HG03520 (cell line): ENCODE data around the gene CLSTN3.

Experiments used
- ATAC-seq: cut with Tn5 transposase; IDR thresholded peaks from one replicate; pipeline ENCODE4 v1.9.1; 2021; ENCODE audit warnings: mild to moderate bottlenecking, moderate library complexity; ENCODE audit not compliant: unreplicated experiment

Gene CLSTN3

GRCh38 chr12:7125632-7126227, 4.4 kb upstream of the CLSTN3 start:
- no peak for ATAC-seq

- ATAC-seq: no peak
Observed at GRCh38 chr12:7127916-7128626, 2.1 kb upstream of the CLSTN3 start.

DNA sequence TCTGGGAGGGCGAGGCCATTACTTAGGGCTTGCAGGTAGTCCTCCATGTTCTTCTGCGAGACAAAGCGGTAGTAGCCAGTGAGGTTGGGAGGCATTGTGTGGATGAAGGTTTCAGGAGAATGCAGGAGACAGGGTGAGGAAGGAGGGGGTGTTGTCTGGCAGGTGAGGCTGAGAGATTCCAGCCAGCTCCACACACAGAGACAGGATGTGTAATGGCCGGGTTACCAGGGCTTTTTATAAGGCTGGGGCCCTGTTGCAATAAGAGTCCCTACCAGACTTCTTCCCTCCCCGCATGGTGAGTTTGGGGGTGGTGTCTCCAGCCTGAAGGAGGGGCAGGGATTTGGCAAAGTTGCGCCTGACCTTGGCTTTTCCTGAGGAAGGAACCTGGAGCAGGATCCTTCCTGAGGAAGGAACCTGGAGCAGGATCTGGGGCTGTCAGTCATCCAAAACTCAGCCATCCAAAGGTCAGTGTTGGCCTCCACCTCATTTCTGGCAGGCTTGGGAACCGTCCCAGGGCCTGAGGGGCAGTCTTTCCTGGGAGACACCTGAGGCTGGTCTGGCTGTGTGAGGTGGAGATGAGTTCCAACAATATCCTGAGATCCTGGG, 1.4 kb upstream of the CLSTN3 start, which contains the start of gene RBP5:
Gene RBP5, minus strand, starts transcription at position 209 of the 606 bp plus-strand sequence. Its CDS starts 114 bp downstream, at position 95.
- no peak for ATAC-seq

- no peak for ATAC-seq
Observed at GRCh38 chr12:7129287-7129871, 792 bp upstream of the CLSTN3 start.

DNA sequence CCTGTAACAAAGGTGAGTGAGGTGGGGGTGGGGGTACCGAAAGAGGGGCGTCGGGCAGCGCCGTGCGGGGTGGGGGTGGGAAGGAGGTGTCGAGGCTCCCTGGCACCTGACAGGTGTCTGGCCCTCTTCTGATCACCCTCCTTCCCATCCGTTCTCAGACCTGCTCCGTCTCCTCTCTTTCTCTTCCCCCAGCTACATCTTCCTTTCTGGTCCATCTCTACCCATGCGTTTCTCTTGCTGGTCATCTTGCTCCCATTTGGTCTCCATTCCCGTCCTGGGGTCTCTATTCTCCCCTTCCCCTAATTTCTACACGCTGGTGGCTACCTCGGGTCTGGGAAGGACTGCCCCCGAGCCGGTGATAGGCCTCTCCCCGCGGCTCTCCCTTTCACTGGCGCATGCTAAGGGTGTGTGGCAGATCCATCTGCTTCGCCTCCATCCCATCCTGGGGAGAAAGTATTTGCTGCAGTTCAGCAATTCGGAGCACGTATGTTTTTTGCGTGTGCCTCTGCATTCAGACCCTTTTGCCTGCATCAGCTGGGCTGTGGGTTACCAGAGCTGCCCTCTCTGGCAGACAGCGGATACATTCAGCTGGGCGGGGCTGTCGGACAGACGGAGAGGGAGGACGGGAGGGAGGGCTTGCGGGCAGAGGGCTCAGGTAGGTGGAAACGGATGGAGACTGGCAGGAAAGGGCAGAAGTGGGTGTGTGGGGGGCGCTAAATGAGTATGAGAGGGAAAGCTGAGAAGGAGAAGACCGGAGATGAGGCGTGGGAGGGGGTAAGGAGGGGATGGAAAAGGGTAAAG, 730 bp downstream of the CLSTN3 start:
- ATAC-seq: no peak

- no peak for ATAC-seq
Observed at GRCh38 chr12:7131502-7131866, 1.3 kb downstream of the CLSTN3 start.

DNA sequence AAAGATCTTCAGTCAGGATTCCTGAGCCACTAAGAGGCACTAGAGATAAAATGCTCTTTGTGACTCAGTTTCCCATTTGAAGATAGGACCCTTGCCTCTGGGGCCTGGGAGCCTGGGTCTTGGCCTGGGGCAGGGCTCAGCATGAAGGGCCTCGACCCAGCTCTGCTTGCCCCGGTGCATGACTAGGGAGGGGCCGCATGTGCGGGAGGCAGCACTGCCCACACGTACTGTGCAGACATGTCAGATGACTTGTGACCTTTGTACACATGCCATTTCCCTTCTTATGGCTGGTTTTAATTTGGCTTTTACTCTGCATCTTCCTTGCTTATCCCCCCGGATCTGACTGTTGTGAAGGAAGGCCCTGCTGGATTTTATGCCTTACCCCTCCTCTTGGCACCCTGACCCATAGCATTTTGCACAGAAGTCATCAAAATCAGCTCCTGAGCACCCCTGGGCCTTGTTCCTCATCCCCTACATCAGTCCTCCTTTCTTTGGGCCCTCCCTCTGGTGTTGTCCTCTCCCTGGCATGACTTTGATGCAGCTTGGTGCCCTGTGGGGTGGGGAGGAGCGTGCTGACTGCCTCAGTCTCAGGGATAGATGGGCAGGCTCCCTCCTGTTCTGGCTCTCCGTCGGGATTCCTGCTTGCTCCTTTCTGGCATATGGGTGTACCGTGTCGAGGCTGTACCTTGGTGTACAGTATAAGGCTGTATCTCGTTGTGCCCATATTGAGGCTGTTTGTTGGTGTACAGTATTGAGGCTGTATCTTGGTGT, 4.4 kb downstream of the CLSTN3 start:
- ATAC-seq: no peak

- ATAC-seq: no peak
Observed at GRCh38 chr12:7136071-7136470, 5.9 kb downstream of the CLSTN3 start.

- no peak for ATAC-seq
Observed at GRCh38 chr12:7136676-7137075, 6.5 kb downstream of the CLSTN3 start.

DNA sequence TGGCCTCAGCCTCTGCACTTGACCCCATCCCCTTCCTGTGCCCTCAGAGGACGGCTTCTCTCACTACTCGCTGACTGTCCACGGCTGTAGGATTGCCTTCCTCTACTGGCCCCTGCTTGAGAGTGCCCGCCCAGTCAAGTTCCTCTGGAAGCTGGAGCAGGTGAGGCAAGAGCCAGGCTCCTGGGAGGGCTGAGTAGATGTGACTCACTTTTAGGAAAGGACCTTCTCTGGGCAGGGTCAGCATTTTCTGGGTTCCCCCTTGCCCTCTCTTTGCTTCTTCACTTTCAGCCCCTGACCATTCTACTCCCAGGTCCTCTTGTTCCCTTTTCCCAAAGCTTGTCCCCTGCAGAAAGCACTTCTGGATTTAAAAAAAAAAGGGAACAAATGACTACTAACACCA, 7.7 kb downstream of the CLSTN3 start:
- no peak for ATAC-seq

DNA sequence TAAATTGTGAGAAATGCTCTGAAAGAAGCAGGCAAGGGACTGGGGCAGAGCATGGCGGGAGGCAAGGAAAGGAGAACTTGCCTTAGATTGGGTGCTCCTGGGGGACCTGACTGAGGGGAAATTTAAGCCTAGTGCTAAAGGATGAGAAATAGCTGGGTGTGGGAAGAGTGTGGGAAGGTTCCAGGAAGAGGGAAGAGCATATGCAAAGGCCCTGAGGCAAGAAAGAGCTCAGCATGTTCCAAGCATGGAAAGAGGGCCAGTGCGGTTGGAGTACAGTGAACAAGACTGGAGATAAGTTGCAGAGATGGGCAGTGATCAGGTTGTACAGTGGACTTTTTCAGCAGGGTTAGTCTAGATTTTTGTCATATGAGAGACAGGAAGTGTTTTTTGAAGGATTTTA, 9.0 kb downstream of the CLSTN3 start:
- no peak for ATAC-seq

DNA sequence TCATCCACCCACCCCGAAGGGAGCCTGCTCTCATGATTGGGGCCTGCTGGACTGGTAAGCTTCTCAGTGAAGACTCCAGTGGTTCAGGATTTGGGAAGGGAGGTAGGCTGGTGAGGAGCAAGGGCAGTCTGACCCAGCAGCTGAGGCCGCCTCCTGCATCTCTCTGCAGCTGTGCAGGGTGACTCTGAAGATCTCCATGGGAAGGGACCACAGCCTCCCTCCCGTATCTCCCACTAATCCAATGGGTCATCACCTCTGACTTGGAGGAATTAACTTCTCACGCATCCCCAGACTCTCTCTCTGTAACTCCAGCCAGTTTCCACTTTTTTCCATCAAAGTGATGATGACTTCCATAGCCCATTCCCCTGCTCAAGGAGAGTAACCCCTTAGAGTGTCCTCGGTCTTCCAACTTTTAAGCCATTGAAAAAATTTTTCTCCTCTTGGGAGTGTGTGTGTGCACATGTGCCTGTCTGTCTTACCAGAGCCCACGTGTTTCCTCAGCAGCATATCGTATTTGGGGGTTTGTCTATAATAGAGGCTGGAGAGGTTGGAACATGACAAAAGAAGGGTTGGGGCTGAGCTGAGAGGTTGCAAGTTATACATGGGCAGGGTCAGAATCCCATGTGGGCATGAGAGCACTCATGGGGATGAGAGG, 11.3 kb downstream of the CLSTN3 start:
- ATAC-seq: no peak

GRCh38 chr12:7142056-7142644, 12.0 kb downstream of the CLSTN3 start:
- ATAC-seq: no peak

- no peak for ATAC-seq
Observed at GRCh38 chr12:7142809-7143465, 12.8 kb downstream of the CLSTN3 start.

DNA sequence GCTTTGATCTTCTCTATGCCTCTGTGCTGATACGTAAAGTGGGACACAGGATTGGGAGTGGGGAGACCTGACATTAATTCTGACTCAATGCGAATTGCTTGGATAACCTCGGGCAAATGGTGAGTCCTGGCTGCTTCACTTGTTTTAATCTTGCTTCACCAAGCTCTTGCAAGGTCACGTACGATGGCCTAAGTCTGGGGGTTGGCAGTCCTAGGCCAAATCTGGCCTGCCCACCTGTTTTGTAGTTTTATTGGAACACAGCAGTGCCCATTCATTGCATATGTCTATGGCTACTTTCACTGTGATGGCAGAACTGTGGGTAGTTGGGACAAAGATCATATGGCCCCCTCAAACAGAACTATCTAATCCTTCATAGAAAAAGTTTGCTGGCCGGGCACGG, 13.4 kb downstream of the CLSTN3 start:
- ATAC-seq: no peak

- ATAC-seq: no peak
Observed at GRCh38 chr12:7144414-7145120, 14.4 kb downstream of the CLSTN3 start.

DNA sequence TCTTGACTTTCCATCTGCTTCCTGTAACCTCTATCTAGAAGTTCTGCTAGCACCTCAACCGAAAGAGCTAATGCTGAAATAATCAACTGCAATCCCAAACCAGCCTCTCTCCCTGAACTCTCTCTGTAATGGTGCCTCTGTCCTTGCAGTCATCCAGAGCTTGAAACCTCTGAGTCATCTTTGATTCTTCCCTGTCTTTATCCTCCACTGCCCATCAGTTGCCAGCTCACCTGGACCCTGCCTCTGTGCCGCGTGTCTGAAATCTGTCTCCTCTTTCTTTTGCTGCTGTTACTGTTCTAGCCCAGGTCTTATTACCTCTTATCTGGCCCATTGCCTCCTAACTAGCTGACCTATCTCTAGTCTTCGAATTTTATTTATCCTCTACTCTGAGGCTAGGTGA, 15.5 kb downstream of the CLSTN3 start:
- ATAC-seq: no peak

DNA sequence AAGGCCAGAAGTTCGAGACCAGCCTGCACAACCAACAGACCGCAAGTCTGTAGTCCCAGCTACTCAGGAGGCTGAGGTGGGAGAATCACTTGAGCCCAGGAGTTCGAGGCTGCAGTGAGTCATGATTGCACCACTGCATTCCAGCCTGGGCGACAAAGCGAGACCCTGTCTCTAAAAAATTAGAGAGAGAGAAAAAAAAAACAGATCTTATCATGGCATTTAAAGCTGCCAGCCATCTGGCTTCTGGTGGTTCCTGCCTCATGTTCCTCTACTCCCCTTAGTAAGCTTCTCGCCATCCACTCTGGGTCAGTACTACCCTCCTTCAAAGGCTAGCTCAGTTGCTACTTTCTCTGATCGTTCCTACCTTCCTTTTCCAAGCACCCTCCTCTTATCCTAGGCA, 16.1 kb downstream of the CLSTN3 start:
- ATAC-seq: no peak
